Neuronal stem cell (in vitro differentiated cells): ENCODE results near the gene BTAF1. TPM values are rescaled to one million over a fixed set of nuclear protein-coding genes. Genes with fewer than 3 reads are reported as not detected.

Experiments
- DNase-seq: peaks from one replicate; pipeline ENCODE4 v3.0.0-alpha.2; 2013; ENCODE audit warnings: low spot score
- H2AFZ ChIP-seq: one replicate; pipeline ENCODE4 v1.6.1; 2013; ENCODE audit warnings: mild to moderate bottlenecking, low read length, inconsistent platforms
- H2AK5ac ChIP-seq: 2 replicates; pipeline ENCODE4 v1.6.1; 2013; ENCODE audit warnings: low read depth, mild to moderate bottlenecking, inconsistent platforms, low read length, moderate library complexity, mixed read lengths
- H2BK120ac ChIP-seq: 2 replicates; pipeline ENCODE4 v1.6.1; 2013; ENCODE audit warnings: low read depth, mild to moderate bottlenecking, inconsistent platforms, low read length, moderate library complexity, mixed read lengths
- H2BK12ac ChIP-seq: one replicate; pipeline ENCODE4 v1.6.1; 2013; ENCODE audit warnings: low read length, inconsistent platforms
- H2BK15ac ChIP-seq: 2 replicates; pipeline ENCODE4 v1.6.1; 2013; ENCODE audit warnings: mild to moderate bottlenecking, low read length, inconsistent platforms, mixed read lengths
- H2BK5ac ChIP-seq: one replicate; pipeline ENCODE4 v1.6.1; 2013; ENCODE audit warnings: inconsistent platforms, mild to moderate bottlenecking, low read length, moderate library complexity
- H3K14ac ChIP-seq: one replicate; pipeline ENCODE4 v1.6.1; 2013; ENCODE audit warnings: low read length, inconsistent platforms
- H3K18ac ChIP-seq: 2 replicates; pipeline ENCODE4 v1.6.1; 2013; ENCODE audit warnings: low read length, inconsistent platforms
- H3K23ac ChIP-seq: 2 replicates; pipeline ENCODE4 v1.6.1; 2013; ENCODE audit warnings: low read depth, mild to moderate bottlenecking, mixed read lengths, low read length, inconsistent platforms; ENCODE audit not compliant: poor library complexity
- H3K27ac ChIP-seq: replicated peaks from 3 replicates; pipeline ENCODE4 v1.5.1; 2013; ENCODE audit warnings: low read length, inconsistent platforms
- H3K27me3 ChIP-seq, 3 experiments: 2 replicates each; pipeline ENCODE4 v1.6.1; 2013; ENCODE audit warnings: low read length in 3 of 3, mild to moderate bottlenecking in 2 of 3, inconsistent platforms in 1 of 3, low read depth in 1 of 3, mixed read lengths in 1 of 3, moderate library complexity in 1 of 3; ENCODE audit not compliant: control insufficient read depth in 3 of 3, insufficient read depth in 3 of 3
- H3K36me3 ChIP-seq, 2 donors: replicated peaks in 1 of 2; 2 replicates each; pipeline ENCODE4 v1.6.1; 2013; ENCODE audit warnings: low read length in 2 of 2; ENCODE audit not compliant: control insufficient read depth in 2 of 2, insufficient read depth in 2 of 2
- H3K4ac ChIP-seq: 2 replicates; pipeline ENCODE4 v1.6.1; 2013; ENCODE audit warnings: inconsistent platforms, mild to moderate bottlenecking, low read length, moderate library complexity
- H3K4me1 ChIP-seq, 2 donors: 1 replicate in 1 of 2; 2 replicates in 1 of 2; pipeline ENCODE4 v1.6.1; 2013; ENCODE audit warnings: low read length in 2 of 2, low read depth in 1 of 2; ENCODE audit not compliant: control insufficient read depth in 2 of 2, insufficient read depth in 1 of 2
- H3K4me2 ChIP-seq: one replicate; pipeline ENCODE4 v1.6.1; 2013; ENCODE audit warnings: mild to moderate bottlenecking, low read length, inconsistent platforms; ENCODE audit not compliant: insufficient read depth, poor library complexity, severe bottlenecking
- H3K4me3 ChIP-seq, 2 donors: 2 replicates each; pipeline ENCODE4 v1.5.1; 2013; ENCODE audit warnings: low read length in 2 of 2, mild to moderate bottlenecking in 2 of 2, inconsistent platforms in 1 of 2, moderate library complexity in 1 of 2
- H3K79me1 ChIP-seq: one replicate; pipeline ENCODE4 v1.6.1; 2013; ENCODE audit warnings: low read depth, mild to moderate bottlenecking, inconsistent platforms, low read length, moderate library complexity
- H3K9ac ChIP-seq: one replicate; pipeline ENCODE4 v1.6.1; 2013; ENCODE audit warnings: mild to moderate bottlenecking, low read depth, low read length, inconsistent platforms; ENCODE audit not compliant: poor library complexity
- H3K9me3 ChIP-seq, 2 donors: replicated peaks in 1 of 2; 2 replicates each; pipeline versions ENCODE3 to v1.6.1; 2013; ENCODE audit warnings: low read length in 2 of 2, mild to moderate bottlenecking in 2 of 2, inconsistent platforms in 1 of 2, low read depth in 1 of 2, mixed read lengths in 1 of 2, moderate library complexity in 1 of 2; ENCODE audit not compliant: control insufficient read depth in 2 of 2, insufficient read depth in 1 of 2
- H4K8ac ChIP-seq: one replicate; pipeline ENCODE4 v1.6.1; 2013; ENCODE audit warnings: low read depth, mild to moderate bottlenecking, inconsistent platforms, low read length, moderate library complexity
- H4K91ac ChIP-seq: one replicate; pipeline ENCODE4 v1.6.1; 2013; ENCODE audit warnings: low read length, low read depth, mild to moderate bottlenecking, inconsistent platforms; ENCODE audit not compliant: poor library complexity
- WGBS, 2 donors: extraction: QIAGEN DNeasy Blood & Tissue Kit; methylation state at CpG; one replicate each; pipeline ENCODE4 v1.1.7; 2013; ENCODE audit warnings: missing lambda C conversion rate in 2 of 2, mixed read lengths in 1 of 2; ENCODE audit not compliant: insufficient read length in 2 of 2, insufficient replicate concordance in 1 of 2; ENCODE audit errors: extremely low coverage in 2 of 2; 5-methylcytosine and 5-hydroxymethylcytosine counted together
- small RNA-seq: library from polyadenylated mRNA; stranded (forward); fragments of <200 nt; extraction: miRNeasy Mini kit (QIAGEN cat#:217004); gene quantifications from one replicate; pipeline ENCODE3, GENCODE V24; 2013; ENCODE audit not compliant: insufficient read depth

Gene BTAF1

DNA sequence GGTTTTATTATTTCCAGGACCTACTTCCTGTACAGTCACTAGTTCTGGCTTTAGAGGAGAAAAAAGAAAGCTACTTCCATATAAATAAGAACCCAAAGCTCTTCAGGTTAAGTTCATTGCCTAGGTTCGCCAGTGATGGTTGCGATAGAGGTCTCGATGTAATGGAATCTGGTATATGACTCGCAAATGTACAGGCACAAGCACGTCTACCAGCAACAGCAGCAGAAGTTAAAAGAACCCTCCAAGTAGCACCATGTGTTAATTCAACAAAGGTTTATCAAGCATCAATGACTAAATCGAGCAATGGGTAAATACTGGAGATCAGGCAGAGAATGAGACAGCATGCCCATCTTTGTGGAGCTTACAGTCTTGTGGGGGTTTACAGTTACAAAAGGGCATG, 155.4 kb downstream of the BTAF1 start:
- no CpG with 5 or more reads among the region's 6 CpGs for WGBS, 2 donors
- no peak overlapping the region for H2BK5ac ChIP-seq
- no peak overlapping the region for H2AK5ac ChIP-seq
- H3K14ac ChIP-seq = no peak overlapping the region
- no peak for DNase-seq
- no peak overlapping the region for H2AFZ ChIP-seq
- H2BK120ac ChIP-seq = no peak overlapping the region
- H3K9ac ChIP-seq = no peak overlapping the region
- no peak overlapping the region for H3K27ac ChIP-seq
- H3K4me2 ChIP-seq = no peak overlapping the region
- no peaks in the 10 kb centered on the region for H3K36me3 ChIP-seq
- H4K91ac ChIP-seq = no peak overlapping the region
- H2BK12ac ChIP-seq = no peak overlapping the region
- H3K4me1 ChIP-seq = no peaks in the 10 kb centered on the region
- H3K79me1 ChIP-seq = no peaks in the 10 kb centered on the region
- H3K27me3 ChIP-seq = no peaks in the 10 kb centered on the region
- H2BK15ac ChIP-seq = no peak overlapping the region
- H3K9me3 ChIP-seq = no peaks in the 10 kb centered on the region
- no peak overlapping the region for H4K8ac ChIP-seq
- no peak overlapping the region for H3K23ac ChIP-seq
- H3K18ac ChIP-seq = no peak overlapping the region
- H3K4ac ChIP-seq = no peak overlapping the region
- H3K4me3 ChIP-seq = no peak overlapping the region

Small RNA genes lying within 50 kb of the gene (small RNA-seq; reads per million reads assigned to genes)
- gene AL359198.2 (not detected), gene RF00402 (not detected)
